HG02642 (cell line): Measurements from ENCODE around the gene ARL4C.

Experiments used
- ATAC-seq: cut with Tn5 transposase; IDR thresholded peaks from one replicate; pipeline ENCODE4 v1.9.1; 2021; ENCODE audit warnings: mild to moderate bottlenecking; ENCODE audit not compliant: unreplicated experiment, poor library complexity

Gene ARL4C

DNA sequence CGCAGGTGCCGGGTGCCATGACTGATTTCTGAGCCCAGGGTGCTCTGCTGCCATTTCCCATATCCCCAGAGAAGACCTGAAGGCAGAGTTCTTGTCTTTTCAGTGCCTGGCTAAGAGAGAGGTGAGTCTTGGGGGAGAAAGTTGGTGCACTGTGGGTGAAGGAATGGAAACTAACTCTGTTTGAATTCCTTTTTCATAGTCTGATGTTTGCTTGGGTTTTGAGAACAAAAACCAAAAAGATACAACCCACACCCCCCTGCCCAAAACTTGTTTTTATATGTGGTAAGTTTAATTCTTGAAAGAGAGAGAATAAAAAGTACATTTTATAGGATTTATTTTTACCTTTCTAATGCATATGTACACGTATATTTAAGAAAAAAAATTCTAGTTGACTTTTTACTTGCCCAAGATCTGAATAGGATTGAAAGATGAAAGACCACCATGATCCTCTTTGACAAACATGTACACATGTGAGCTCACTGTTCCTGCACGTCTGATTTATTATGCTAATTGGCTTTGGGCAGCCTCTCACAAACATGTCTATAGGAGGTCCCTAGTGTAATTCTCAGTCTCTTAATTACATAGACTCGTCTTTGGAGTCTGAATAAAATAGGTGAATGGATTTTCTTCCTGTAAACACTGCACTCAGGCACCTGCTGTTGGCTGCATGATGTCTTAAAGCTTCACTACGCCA, 46.3 kb downstream of the ARL4C start:
- no peak for ATAC-seq

DNA sequence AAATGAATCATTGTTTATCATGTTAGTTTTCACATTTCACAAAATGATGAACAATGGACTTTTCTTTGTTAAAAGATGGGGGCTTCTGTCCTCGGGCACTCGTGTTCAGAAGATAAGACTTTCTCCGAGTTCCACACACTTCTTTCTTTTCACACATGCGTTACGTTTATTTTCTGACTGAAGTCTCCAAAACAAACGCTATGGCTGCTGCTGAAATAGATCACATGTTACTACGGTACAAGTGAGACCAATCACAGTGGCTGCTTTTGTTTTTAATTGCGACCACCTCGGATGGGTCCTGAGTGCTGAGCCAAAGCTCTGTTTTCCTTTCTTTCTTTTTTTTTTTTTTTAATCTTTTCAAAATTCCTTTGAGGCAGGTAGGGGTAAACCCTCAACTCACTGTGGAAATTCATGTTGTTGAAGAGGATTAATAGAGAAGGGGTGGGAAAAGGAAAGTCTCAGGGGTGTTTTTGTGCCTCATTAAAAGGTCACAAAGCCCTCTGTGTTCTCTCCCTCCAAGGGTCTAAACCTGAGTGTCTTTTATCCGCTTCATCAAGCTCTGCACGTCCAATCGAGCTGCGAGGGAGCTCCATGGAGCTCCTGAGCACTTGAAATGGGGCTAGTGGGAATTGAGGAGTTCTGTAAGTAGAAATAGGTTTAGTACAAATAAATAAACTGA, 48.2 kb downstream of the ARL4C start:
- ATAC-seq = no peak

DNA sequence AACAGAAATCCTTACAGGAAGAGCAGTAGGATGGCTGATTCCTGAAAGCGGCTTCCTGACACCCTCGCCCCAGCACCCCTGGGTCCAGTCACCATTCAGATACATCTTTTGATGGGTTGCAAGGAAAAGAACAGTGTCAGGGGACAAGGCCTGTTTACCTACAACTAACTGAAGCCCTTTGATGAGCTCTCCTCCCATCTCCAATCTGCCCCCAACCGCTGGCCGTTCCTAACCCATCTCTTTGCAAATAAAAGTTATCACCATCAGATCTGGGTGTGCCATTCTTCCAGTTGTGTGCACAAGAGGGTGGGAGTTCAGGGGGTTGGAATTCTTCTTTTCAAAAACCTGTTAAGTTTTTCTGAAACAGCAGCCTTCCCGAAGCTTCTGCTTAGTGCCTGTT, 48.9 kb downstream of the ARL4C start:
- no peak for ATAC-seq

- no peak for ATAC-seq
These were observed 49.7 kb downstream of the ARL4C start for GRCh38 chr2:234447189-234447588.

DNA sequence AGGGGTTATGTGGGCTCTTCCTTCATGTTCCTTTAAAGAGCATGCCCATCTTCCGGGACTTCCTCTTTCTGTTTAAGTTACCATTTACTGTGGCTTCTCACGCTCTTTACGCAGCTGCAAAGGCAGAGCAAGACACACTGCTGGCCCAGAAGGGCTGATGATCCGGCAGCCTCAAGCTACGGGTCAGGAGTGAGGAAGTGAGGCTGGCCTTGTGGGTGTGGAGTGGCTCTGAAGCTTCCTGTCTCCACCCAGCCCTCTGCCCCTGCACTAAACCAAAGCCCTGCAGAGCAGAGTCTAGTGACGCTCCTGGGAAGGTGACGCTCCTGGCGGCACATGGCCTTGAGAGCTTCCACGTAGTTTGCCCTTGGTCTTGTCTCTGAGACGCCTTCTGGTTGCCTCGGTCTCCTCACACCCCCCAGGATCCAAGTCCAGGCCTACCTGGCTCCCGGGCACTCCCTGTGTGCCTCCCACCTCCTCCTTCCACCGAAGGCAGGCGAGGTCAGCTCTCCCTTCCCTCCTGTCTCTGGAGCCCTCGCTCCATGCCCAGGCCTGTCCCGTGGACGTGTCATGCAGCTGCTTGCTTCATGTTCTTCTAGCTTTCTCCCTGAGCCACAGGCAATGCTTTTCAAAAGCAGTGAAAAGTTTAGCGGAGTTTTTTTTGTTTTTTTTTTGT, 50.3 kb downstream of the ARL4C start:
- peak; percentile 95 for ATAC-seq

- no peak for ATAC-seq
These were observed 52.0 kb downstream of the ARL4C start for GRCh38 chr2:234444893-234445292.

- no peak for ATAC-seq
These were observed 52.6 kb downstream of the ARL4C start for GRCh38 chr2:234444242-234444730.
